K562 (cell line): Measurements from ENCODE around the gene FST. TPM values are rescaled to one million over a fixed set of nuclear protein-coding genes. Genes with fewer than 3 reads are reported as not detected.

Source experiments
- CHD1 ChIP-seq: fragments of 200-600 bp; sonication (generic); IDR thresholded peaks from one replicate; pipeline ENCODE4 v1.6.1; 2012; ENCODE audit warnings: mild to moderate bottlenecking, moderate library complexity, low read length, inconsistent platforms
- GMEB1 ChIP-seq: fragments of 250-450 bp; sonication (Bioruptor Pico); IDR thresholded peaks from 2 replicates; pipeline ENCODE4 v1.4.0; 2020; ENCODE audit warnings: mild to moderate bottlenecking
- HDAC3 ChIP-seq: fragments of 450-650 bp; IDR thresholded peaks from 2 replicates; pipeline ENCODE4 v1.6.1; 2018; ENCODE audit warnings: borderline replicate concordance, mild to moderate bottlenecking, moderate library complexity; ENCODE audit not compliant: partially characterized antibody
- MTA1 ChIP-seq: fragments of 450-650 bp; IDR thresholded peaks from 2 replicates; pipeline ENCODE4 v1.6.1; 2017; ENCODE audit warnings: borderline replicate concordance
- ZBTB17 ChIP-seq: fragments of 450-650 bp; formaldehyde crosslinking; IDR thresholded peaks from 2 replicates; pipeline ENCODE4 v1.4.0; 2020; ENCODE audit warnings: mild to moderate bottlenecking
- ZBTB40 ChIP-seq, 2 experiments: fragments of 450-650 bp in 1 of 2; sonication (generic) in 1 of 2; formaldehyde crosslinking in 1 of 2; IDR thresholded peaks; 2 replicates each; pipeline versions ENCODE4 v1.7.1 to v1.9.0; 2016 to 2022; ENCODE audit warnings: inconsistent platforms in 1 of 2, mild to moderate bottlenecking in 1 of 2, missing genetic modification reagents in 1 of 2
- ZNF316 ChIP-seq: fragments of 450-650 bp; IDR thresholded peaks from 2 replicates; pipeline ENCODE4 v1.6.1; 2016
- ZNF644 ChIP-seq: fragments of 200-800 bp; sonication (Bioruptor generic); IDR thresholded peaks from 2 replicates; pipeline ENCODE4 v1.6.1; 2016; ENCODE audit warnings: low read depth, missing genetic modification characterization, missing compliant biosample characterization
- ZNF717 ChIP-seq: fragments of 250-450 bp; sonication (Bioruptor Pico); IDR thresholded peaks from 2 replicates; pipeline ENCODE4 v1.5.0; 2021
- polyA plus RNA-seq, 8 experiments: library from polyadenylated mRNA; depleted of rRNA in 4 of 8; stranded (reverse) in 5 of 8; unstranded in 3 of 8; fragments of >200 nt; fragmentation: Nextera tagmentation in 2 of 8; fragmentation: Illumina TruSeq in 1 of 8; extraction: Ambion mirVana in 2 of 8; extraction: Trizol in 1 of 8; gene quantifications; 2 replicates each; pipeline versions ENCODE4 v1.2.1 to v1.2.3, GENCODE V29; 2011 to 2014; ENCODE audit warnings: inconsistent platforms in 1 of 8, missing spikeins in 1 of 8
- total RNA-seq, 7 experiments: library from RNA; depleted of rRNA in 6 of 7; stranded (reverse); fragments of >200 nt in 6 of 7; fragmentation: Illumina TruSeq in 2 of 7; extraction: Trizol in 2 of 7; gene quantifications; 2 replicates each; pipeline versions ENCODE4 v1.2.1 to v1.2.3, GENCODE V29; 2011 to 2021; ENCODE audit warnings: low replicate concordance in 1 of 7
- TF ChIP-seq, protein P1 (sequence below): fragments of 250-450 bp; sonication (Bioruptor Pico); IDR thresholded peaks from 2 replicates; pipeline ENCODE4 v1.8.0; 2022; ENCODE audit warnings: moderate library complexity, mild to moderate bottlenecking, inconsistent platforms
- TF ChIP-seq, protein P2 (sequence below): IDR thresholded peaks from 2 replicates; pipeline ENCODE4 v1.6.1; 2014; ENCODE audit warnings: antibody characterized with exemption
- TF ChIP-seq, protein P3 (sequence below): fragments of 450-650 bp; IDR thresholded peaks from one replicate; pipeline ENCODE4 v1.6.1; 2018; ENCODE audit warnings: mild to moderate bottlenecking, moderate library complexity; ENCODE audit not compliant: partially characterized antibody

The FST gene
- total and polyA plus RNA-seq, 9 of the 15 experiments (the other 6 are each of a cell fraction or from before 2014, with no cell fraction given): 0.03 to 0.27 TPM; not detected in 7

- TF ChIP-seq ZBTB40 (IDR thresholded peaks at IDR 0.05) (no peak), ZBTB40 (CRISPR knock-in tag; IDR thresholded peaks at IDR 0.05) (no peak), ZNF316 (no peak), MTA1 (no peak), ZNF644 (tag) (no peak), ZBTB17 (CRISPR knock-in tag) (no peak), CHD1 (no peak), ZNF717 (CRISPR knock-in tag) (no peak), HDAC3 (no peak), GMEB1 (no peak)
- TF ChIP-seq, protein P1, sequence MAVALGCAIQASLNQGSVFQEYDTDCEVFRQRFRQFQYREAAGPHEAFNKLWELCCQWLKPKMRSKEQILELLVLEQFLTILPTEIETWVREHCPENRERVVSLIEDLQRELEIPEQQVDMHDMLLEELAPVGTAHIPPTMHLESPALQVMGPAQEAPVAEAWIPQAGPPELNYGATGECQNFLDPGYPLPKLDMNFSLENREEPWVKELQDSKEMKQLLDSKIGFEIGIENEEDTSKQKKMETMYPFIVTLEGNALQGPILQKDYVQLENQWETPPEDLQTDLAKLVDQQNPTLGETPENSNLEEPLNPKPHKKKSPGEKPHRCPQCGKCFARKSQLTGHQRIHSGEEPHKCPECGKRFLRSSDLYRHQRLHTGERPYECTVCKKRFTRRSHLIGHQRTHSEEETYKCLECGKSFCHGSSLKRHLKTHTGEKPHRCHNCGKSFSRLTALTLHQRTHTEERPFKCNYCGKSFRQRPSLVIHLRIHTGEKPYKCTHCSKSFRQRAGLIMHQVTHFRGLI (CRISPR knock-in tag): no peak
- TF ChIP-seq, protein P2, sequence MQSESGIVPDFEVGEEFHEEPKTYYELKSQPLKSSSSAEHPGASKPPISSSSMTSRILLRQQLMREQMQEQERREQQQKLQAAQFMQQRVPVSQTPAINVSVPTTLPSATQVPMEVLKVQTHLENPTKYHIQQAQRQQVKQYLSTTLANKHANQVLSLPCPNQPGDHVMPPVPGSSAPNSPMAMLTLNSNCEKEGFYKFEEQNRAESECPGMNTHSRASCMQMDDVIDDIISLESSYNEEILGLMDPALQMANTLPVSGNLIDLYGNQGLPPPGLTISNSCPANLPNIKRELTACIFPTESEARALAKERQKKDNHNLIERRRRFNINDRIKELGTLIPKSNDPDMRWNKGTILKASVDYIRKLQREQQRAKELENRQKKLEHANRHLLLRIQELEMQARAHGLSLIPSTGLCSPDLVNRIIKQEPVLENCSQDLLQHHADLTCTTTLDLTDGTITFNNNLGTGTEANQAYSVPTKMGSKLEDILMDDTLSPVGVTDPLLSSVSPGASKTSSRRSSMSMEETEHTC: no peak
- TF ChIP-seq, protein P3, sequence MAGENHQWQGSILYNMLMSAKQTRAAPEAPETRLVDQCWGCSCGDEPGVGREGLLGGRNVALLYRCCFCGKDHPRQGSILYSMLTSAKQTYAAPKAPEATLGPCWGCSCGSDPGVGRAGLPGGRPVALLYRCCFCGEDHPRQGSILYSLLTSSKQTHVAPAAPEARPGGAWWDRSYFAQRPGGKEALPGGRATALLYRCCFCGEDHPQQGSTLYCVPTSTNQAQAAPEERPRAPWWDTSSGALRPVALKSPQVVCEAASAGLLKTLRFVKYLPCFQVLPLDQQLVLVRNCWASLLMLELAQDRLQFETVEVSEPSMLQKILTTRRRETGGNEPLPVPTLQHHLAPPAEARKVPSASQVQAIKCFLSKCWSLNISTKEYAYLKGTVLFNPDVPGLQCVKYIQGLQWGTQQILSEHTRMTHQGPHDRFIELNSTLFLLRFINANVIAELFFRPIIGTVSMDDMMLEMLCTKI: no peak
- TF ChIP-seq, all 486 proteins: peak for 0
Measured at GRCh38 chr5:53456366-53456765, 24.1 kb upstream of the FST start (continued).
